Stimulated activated CD4-positive, alpha-beta T cell treated with anti-CD3 and anti-CD28 coated beads, Interleukin-4, amount 100 ng/mL, for 48 hours (primary cell): ENCODE data around the gene CXCL10.
A peak's percentile ranks its signal among the peaks of the same experiment; 100 is the strongest.
"Not testable (repeated sequence)": the region's sequence is repeated elsewhere in the genome, so short reads cannot be mapped to it uniquely, and the experiment has no call there.

Experiments
- DNase-seq, 2 donors: peaks; one replicate each; pipeline ENCODE4 v3.0.0-alpha.2; 2020; ENCODE audit warnings: low read depth in 2 of 2

The CXCL10 gene

DNA sequence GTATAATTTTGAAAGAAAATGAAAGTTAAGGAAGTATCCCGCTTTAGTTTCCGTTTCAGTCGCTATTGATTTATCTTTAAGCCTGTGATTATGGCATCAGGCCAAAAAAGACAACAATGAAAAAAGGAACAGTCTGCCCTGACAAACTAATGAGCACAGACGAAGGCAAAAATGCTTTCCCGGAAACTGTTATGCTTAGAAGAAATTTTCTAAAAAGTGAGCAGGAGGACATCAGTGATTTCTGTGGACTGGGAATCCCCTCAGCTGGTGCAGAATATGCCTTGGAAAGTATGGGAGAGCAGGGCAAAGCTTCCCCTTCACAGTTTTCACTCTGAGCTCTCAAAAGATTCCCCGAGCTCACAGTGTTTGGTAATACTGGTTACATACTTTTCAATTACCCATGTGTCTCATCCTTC is 5.1 kb upstream of the CXCL10 start:
- no peak for DNase-seq

DNA sequence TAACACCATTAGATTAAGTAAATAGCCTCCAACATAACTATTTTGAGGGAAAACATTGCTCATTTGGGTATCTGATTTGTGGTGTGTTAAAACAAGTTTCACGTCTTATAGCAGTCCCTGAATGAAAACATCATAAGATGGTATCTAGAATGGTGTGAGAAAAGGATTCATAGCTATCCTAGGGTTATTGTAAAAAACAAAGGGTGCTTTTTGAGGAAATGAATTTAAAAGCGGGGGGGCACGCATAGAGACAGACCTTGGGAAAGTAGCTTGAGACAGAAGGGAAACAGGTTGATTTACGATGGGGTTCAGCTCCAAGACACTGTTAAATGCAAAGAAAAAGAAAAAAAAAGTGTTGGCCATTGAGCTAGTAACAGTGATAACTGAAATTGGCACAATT is 768 bp upstream of the CXCL10 start:
- no peak for DNase-seq

DNA sequence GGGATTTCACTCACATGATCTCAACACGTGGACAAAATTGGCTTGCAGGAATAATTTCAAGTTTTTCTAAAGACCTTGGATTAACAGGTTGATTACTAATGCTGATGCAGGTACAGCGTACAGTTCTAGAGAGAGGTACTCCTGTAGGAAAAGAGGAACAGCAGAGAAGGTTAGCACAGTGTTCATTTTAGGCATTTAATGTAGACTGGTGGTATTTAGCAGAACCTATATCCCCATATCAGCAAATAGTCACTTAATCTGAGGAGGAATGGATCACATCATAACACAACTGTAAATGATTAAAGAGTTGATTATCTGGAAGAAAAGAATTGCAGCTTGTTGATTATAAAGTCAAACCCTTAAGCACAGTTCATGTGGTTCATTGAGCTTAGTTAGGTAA is 620 bp downstream of the CXCL10 start:
- no peak for DNase-seq

DNA sequence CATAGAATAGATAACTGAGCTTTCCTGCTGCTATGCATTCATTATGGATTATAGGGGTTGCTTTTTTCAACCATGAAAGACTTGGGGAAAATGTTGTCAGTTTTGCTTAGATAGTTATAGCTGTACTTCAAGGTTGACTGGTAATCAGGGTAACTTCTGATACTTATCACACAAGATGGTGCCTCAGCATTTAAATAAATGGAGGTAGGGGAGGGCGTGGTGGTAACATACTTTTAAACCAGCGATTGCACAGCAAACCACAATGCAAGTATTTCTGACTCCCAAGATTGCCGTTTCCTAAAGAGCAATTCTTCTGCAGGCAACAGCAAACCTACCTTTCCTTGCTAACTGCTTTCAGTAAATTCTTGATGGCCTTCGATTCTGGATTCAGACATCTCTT is 1.3 kb downstream of the CXCL10 start:
- no peak for DNase-seq

DNA sequence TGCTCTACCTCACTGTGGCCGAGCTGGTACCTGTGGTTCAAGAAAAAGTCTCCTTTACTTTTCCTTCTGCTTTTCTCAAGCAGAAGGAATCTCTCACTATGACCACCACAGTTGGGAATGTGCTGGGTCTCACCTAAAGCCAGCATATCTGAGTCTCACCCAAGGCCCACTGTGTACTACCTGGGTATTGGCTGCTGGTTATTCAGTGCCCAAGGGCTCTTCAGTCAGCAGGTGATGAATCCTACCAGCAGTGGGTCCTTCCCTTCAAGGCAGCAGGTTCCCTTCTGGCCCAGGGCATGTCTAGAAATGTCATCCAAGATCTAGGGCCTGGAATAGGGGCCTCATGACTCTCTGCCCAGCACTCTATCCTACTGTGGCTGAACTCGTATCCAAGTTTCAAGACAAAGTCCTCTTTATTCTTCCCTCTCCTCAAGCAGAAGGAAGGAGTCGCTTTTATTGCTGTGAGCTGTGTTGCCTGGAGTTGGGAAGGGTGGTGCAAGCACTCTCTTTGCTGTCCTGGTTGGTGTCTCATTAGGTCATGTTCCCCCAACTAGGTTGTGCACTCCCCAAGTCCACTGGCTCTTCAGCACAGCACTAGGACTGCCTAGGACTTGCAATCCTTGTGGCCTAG is 6.1 kb downstream of the CXCL10 start:
- DNase-seq: no peak

DNA sequence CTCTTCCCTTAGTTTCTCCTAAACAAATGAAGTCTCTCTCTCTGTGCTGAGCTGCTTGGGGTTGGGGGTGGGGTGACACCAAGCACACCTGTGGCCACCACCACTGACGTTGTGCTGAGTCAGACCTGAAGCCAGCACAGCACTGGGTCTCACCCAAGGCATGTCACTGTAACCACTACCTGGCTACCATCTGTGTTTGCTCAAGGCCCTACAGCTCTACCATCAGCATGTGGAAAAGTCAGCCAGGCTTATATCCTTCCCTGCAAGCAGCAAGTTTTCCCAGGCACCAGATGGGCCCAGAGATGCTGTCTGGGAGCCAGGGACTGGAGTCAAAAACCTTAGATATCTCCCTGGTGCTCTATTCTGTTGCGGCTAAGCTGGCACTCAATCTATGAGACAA is 6.9 kb downstream of the CXCL10 start:
- DNase-seq: peak in 1 of 2 donors; percentile 10

DNA sequence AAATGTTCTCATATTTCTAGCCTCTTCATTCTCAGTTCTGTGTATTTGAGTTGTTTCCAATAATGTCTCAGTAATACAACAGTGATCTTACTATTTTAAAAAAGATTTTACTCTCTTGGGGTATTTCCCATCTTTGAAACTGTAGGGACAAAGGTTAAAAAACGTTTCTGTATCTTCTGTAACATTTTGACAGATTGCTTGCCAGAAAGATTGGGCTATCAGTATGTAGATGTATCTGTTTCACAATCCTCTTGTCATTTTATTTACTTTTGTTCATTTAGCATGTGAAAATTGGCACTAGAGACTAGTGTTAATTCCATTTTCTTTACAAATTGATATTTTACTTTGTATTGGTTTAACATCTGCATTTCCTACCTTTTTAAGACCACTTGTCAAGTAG is 9.8 kb downstream of the CXCL10 start:
- DNase-seq: no peak

DNA sequence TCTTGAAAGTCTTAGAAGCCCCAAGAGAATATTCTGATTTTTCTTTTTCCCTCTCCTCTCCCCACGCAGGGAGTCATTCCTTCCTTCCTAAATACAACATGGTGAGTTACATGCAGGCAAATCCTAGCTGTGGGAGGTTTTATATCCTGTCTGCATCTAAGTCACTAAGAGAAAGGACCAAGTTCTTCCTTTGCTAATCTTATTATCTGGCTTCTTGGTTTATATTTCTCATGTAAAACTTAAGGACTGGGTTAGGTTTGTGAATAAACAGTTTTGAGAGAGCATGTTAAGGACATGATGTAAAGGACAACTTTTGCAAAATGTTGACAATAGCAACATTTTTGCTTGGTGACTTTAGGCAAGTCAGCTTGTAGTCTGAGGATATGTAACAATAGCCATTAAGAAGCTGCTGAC is 10.9 kb downstream of the CXCL10 start:
- no peak for DNase-seq

DNA sequence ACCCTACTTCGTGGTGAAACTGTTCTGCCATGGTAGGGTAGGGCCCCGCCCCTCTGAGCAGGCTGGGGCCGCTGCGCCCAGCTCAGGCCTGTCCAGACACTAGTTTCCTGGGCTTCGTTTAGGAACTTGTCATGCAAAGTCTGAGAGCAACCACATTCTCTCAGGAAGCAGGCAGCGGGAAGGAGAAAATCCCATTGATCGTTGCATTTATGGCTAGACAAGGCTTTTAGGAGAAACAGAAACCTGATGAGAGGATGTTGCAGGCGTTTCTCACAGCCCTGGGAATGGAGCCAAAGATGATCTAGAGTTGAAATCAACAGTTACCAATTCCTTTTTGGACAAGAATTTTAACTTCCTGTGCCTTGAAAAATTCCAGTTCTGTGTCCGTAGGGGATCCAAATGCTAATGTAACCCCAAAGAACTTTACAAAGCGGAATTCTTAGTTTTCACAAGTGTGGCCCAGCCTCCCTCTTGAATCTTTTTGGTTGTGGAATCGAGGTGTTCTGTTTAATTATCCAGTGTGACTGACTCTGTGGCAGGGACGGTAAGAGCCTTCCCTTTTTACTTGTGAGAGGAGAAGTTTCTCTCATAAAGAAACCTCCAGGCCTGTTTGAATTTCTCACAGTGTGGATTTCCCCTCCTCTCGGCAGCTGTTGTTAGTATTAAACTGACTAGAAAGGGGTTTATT is 11.5 kb downstream of the CXCL10 start:
- no peak for DNase-seq

DNA sequence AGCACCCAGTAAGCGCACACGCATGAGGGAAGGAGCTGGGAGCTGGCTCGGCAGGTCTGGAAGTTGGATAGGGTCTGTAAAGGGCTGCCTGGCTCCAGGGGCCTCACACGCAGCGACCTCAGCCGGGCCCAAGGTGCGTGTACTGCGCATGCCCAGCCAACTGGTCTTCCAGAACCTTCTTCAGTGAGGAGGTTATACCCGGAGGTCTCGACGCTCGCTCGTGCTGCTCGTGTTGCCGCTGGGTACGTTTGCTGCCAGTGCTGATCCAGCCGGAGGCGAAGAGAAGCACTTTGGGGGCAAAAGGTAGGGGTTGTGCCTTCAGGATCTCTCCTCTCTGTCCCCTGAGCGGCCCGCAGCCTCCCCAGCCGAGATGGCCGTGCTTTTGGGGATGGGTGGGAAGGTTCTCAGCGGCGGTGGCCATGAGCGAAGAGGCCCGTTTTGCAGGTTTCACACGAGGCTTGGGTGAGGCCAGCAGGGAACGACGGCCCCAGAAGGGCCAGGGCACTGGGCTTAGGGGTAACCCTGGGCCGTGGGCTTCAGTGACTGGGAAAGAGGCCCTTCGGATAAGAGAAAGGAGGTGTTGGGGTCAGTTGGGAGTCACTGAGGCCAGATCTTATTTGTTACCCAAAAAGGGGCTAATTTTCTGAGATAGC is 12.2 kb downstream of the CXCL10 start:
- no peak for DNase-seq

DNA sequence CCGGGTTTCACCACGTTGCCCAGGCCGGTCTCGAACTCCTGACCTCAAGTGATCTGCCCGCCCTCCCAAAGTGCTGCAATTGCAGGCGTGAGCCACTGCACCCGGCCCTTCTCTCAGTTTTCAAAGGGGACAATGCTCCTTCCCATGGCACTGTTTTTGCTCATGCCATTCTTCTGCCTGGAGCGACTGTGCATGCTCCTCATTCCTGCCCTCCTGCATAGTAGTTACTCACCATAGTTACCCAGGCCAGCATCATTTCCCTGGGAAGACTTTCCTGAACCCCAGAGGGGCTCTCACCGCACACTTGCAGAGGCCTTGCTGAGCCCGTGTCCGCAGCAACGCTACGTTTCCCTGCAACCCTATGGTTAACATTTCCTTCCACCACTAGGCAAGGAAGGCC is 12.7 kb downstream of the CXCL10 start:
- no peak for DNase-seq

DNA sequence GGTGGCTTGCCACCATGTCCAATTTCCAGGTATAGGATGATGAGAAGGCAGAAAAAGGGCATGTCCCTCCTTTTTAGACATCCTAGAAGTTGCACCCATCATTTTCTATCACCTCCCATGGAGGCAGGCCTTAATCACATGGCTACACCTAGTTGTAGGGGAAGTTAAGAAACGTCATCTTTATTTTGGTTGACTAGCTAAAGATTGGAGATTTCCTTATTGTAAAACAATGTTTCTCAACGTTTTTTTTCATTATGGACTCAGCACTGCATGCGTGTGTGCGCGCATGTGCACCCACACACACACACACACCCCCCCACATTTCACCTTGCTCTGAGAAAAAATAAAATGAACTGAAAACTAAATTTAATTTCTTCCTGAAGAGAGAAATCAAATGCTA is 14.0 kb downstream of the CXCL10 start:
- no peak for DNase-seq

DNA sequence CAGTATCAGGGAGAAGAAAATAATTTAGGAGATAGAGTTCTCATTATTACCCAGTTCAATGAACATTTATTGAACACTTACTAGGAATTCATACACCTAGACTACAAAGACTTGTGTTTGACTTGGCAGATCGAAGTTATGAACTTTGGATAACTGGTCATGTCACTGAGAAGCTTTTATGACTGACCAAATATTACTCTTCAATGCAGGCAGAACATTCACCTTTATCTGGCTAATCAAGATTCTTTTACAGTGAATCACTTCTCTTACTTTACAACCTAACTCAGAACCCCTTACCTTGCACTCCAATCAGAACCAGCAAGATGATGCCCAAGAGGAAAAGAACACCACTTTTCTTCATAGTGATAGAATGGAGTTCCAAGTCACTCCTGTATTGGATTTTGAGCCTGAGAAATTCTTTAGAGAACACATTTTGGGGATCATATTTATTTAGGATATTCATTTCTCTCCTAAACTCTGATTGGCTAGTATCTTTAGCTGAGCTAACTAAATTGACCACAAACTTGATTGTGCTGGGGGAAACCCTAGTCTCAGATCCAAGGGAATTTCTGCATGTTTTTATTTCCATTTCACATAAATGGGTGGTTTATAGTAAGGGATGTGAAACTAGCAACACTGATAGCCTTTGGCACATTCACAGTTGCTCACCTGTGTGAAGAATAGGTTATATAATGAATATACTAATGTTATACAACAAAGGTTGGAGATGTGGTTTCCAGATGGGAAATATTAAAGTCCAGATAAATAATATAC is 16.0 kb downstream of the CXCL10 start, which contains the start of gene CXCL9:
TSS of gene CXCL9 (minus strand) at position 421 of the 774 bp plus-strand sequence. CDS start at position 361, 60 bp downstream.
- no peak for DNase-seq

DNA sequence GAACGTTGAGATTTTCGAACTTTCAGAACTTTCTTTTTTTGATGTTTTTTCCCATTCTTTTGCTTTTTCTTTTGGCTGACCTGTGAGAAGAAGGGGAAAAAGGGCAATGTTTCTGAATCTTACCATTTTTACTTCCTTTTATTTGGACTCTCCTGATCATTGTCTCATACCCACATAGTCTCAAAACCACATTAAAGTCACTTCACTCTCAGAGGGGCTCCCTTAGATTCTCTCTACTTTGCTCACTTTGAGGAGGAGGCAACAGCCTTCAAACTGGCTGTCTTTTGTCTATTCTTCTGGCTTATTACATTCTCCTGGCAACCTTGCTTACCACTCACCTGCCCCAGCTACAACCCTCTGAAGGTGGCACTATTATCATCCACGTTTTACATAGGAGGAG is 19.7 kb downstream of the CXCL10 start:
- DNase-seq: no peak

DNA sequence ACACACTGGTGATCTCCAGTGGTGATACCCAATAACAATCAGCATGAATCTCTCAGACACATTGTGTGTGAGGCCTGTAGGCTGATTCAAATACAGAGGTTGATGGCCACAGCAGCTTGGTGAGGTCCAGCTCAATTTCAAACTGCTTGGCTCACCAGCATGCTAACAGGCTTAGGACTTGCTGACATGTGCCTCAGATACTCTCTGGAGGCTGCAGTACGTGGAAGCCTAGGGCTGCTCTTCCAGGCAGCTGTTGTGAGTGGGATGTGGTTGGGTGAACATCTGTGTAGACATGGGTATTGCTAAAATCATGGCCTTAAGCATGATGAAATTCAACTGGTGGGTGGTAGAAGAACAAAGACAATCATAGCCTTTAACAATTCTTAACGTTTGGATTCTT is 20.3 kb downstream of the CXCL10 start:
- no peak for DNase-seq

DNA sequence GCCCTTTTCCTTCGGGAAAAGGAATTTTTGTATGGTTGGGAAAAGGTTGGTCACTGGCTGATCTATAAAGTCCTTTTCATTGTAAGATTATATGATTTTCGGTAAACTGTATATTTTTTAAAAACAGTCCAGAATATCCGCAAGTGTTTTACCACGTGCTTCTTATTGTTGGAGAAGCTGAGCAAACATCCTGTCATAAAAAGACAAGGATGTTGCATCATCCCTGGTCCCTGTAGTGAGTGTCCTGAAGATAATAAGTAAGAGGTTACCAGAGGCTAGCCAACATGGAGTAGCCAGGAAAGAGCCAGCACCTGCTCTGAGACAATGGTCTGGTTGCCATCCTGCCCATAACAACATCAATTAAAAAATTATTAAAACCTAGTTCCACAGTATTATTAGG is 21.1 kb downstream of the CXCL10 start:
- no peak for DNase-seq

DNA sequence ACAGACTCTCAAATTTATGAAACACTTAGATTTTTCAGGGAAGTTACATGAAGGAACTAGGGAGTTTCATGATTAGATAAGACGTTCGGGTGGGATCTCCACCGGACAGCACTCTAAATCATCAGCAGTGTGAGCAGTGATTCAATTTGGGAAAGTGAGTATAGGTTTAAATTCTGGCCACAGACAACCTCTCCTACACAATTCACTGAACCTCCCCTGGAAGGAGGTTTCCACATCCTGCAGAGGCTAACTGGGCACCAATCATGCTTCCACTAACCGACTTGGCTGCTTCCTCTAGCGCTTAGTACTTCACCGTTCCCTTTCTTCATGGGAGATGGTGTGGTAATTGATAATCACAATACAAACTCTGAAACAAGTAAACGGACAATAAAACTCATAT is 21.6 kb downstream of the CXCL10 start:
- DNase-seq: no peak

DNA sequence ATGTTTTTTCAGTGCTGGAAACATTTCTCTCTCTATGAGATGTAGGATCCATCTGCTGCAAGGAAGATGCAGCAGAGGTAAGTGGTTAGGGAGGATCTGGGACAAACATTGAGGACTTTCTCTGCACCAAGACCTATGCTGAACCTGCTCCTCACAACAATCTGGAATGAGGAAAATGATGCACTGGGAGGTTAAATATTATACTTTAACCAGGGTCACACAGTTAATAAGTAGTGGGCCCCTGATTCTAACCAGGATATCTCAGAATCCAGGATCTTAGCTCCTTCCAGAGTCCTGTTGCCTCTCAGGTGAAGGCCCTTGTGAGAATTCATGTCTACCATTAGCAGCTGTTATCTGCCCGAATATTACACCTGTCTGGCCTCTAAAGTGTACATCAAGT is 23.0 kb downstream of the CXCL10 start:
- no peak for DNase-seq

DNA sequence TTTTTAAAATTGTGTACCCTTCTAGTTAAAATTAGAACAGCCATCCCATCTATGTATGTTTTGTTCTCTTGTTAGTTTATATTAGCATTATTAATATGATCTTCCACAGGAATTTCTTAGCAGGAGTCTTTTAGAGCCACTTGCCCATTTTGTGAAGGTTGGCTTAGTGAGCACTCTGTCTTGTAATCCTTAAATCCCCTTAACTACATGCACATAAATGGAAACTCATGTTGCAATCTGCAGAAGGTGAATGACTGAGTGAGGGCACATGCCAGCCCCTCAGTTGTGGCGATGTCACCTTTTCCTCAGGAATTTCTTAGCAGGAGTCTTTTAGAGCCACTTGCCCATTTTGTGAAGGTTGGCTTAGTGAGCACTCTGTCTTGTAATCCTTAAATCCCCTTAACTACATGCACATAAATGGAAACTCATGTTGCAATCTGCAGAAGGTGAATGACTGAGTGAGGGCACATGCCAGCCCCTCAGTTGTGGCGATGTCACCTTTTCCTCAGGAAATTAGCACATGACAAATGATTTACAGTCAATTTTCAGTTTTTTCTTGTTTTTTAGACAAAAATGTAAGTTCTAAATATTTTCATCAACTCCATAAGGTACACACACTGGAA is 24.7 kb downstream of the CXCL10 start:
- not testable (repeated sequence) for DNase-seq

DNA sequence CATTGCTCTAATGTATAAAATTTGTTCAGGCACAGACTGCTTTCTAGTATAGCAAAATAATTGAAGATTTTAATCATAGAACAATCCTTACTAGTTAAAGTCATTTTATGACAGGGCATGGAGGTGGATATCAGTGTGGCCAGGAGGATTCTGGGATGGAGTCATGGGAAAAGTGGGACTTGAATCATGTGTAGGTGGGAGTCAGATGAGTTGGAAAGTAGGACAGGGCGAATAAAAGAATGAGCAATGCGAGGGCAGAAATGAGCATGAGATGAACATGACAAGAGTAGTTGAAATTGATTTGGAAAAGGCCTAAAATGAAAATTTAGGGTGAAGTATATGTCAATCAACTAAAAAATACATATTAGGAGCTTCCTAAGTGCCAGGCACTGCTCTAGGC is 25.4 kb downstream of the CXCL10 start:
- no peak for DNase-seq

DNA sequence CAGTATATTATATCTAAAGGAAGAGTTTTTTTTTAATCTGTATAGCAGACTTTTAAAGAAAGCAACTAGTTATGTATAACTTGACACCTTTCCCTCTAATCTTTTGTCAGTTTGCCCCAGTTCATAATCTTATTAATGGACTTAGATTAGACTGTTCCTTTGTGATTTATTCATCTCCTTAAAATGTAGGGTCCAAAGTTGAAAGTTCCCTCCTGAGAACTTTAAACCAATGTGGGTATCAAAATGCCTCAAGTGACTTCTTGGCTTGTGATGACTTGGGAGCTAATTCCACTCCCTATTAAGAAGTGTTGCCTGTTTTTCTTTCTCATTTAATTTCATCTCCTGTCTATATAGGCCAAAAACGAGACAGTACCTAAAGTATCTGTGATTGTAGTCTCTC is 26.2 kb downstream of the CXCL10 start:
- DNase-seq: no peak

DNA sequence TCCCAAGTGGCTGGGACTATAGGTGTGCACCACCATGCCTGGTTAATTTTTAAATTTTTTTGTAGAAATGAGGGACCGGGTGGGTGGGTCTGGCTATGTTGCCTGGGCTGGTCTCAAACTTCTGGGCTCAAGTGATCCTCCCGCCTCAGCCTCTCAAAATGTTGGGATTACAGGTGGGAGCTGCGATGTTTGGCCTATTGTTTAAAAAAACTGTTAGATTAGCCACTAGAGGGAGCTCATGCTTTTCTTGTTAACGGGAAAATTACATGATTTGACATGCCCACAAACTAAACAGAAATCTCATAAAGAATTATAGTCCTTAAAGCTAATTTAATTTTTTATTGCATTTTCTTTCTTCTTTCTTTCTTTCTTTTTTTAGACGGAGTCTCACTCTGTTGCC is 27.6 kb downstream of the CXCL10 start:
- DNase-seq: no peak
